Measurements from ENCODE around the gene KRTAP21-1.

DNA sequence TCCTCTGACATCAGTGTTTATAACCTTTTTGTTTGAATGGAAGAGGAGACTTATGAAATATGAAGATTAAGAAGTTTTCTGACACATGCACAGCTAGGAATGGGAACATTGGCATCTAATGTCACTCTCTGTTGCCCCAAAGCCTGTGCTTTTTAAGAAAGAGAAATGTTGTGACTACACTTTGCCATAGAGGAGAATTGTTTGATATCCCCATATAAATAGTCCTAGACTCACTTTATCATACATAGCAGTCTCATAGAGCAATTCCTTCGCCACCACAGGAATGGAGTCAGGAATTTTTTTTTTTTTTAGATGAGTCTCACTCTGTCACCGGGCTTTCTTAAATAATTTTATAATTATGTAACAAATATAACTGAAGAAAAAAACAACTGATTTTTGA, 38.1 kb downstream of the KRTAP21-1 start:
- no peak for TF ChIP-seq TAF9B (IDR thresholded peaks at IDR 0.05; ENCODE audit: partially characterized antibody)
- TF ChIP-seq, protein P1, sequence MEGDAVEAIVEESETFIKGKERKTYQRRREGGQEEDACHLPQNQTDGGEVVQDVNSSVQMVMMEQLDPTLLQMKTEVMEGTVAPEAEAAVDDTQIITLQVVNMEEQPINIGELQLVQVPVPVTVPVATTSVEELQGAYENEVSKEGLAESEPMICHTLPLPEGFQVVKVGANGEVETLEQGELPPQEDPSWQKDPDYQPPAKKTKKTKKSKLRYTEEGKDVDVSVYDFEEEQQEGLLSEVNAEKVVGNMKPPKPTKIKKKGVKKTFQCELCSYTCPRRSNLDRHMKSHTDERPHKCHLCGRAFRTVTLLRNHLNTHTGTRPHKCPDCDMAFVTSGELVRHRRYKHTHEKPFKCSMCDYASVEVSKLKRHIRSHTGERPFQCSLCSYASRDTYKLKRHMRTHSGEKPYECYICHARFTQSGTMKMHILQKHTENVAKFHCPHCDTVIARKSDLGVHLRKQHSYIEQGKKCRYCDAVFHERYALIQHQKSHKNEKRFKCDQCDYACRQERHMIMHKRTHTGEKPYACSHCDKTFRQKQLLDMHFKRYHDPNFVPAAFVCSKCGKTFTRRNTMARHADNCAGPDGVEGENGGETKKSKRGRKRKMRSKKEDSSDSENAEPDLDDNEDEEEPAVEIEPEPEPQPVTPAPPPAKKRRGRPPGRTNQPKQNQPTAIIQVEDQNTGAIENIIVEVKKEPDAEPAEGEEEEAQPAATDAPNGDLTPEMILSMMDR (IDR thresholded peaks at IDR 0.05 in 2 of 3, conservative IDR thresholded peaks at IDR 0.05 in 1 of 3; ENCODE audit: insufficient read depth in 2 of 3, low read depth in 1 of 3, low read length in 3 of 3) = no peak
- TF ChIP-seq NR2F6 (CRISPR knock-in tag; IDR thresholded peaks at IDR 0.05) = no peak
- no peak for TF ChIP-seq KDM4B (IDR thresholded peaks at IDR 0.05; ENCODE audit: borderline replicate concordance in 2 of 2, low read depth in 1 of 2)
- TF ChIP-seq SRSF1 (IDR thresholded peaks at IDR 0.05; ENCODE audit: low read depth, low read length) = no peak
- TF ChIP-seq FOXK2 (conservative IDR thresholded peaks at IDR 0.05 in 1 of 2, IDR thresholded peaks at IDR 0.05 in 1 of 2; ENCODE audit: low read depth in 2 of 2) = no peak
- TF ChIP-seq ZC3H11A (IDR thresholded peaks at IDR 0.05; ENCODE audit: low read depth, low read length) = no peak
- no peak for TF ChIP-seq E2F3 (CRISPR knock-in tag; IDR thresholded peaks at IDR 0.05)
